GM12878 (cell line): ENCODE results near the gene LARP4. TPM values are rescaled to one million over a fixed set of nuclear protein-coding genes. Genes with fewer than 3 reads are reported as not detected.
A peak's percentile ranks its signal among the peaks of the same experiment; 100 is the strongest.

ENCODE experiments used
- ATAC-seq: fragments of 200-7000 bp; cut with Tn5 transposase; 3 replicates; pipeline ENCODE4 v1.9.1; 2020; ENCODE audit warnings: mild to moderate bottlenecking, moderate library complexity
- BruUV-seq: library from RNA; stranded (reverse); fragments of 400-500 nt; replicated peaks from 2 replicates; lab custom pipeline; 2021; lab: Mats Ljungman, UMichigan
- CTCF ChIA-PET: fragments of 300-600 bp; sonication (Branson Sonifier 250); formaldehyde crosslinking; extraction: SDS; loops from one replicate; lab custom pipeline; 2021; ENCODE audit warnings: inconsistent platforms; lab: Yijun Ruan, JAX
- POLR2A ChIA-PET: fragments of 350-600 bp; formaldehyde crosslinking; extraction: SDS; loops from one replicate; lab custom pipeline; 2021; ENCODE audit warnings: inconsistent platforms; lab: Charles Lee
- RAD21 ChIA-PET: fragments of 300-600 bp; sonication (Branson Sonifier 250); formaldehyde crosslinking; loops from one replicate; lab custom pipeline; 2023; ENCODE audit warnings: antibody characterized with exemption; ENCODE audit not compliant: unreplicated experiment; lab: Charles Lee
- SMC1A ChIA-PET: fragments of 300-600 bp; sonication (Branson Sonifier 250); formaldehyde crosslinking; loops from one replicate; lab custom pipeline; 2023; ENCODE audit not compliant: unreplicated experiment, uncharacterized antibody; lab: Charles Lee
- DNase-seq: peaks from one replicate; pipeline ENCODE4 v3.0.0-alpha.2; 2011; ENCODE audit warnings: low read depth, low spot score
- FAIRE-seq: peaks from 3 replicates; lab custom pipeline; 2011; peaks lifted over from hg19 to GRCh38; lab: Jason Lieb, UNC
- H2AFZ ChIP-seq: 2 replicates; pipeline ENCODE4 v1.6.0; 2011; ENCODE audit warnings: low read depth, low read length, control low read depth; ENCODE audit not compliant: control insufficient read depth
- H3K27ac ChIP-seq: 2 replicates; pipeline ENCODE4 v1.5.1; 2011; ENCODE audit warnings: control low read depth; ENCODE audit not compliant: control insufficient read depth, insufficient read depth
- H3K27me3 ChIP-seq, 2 experiments: replicated peaks in 1 of 2; 2 replicates each; pipeline versions ENCODE4 v1.6.0 to v1.6.1; 2011; ENCODE audit warnings: low read length in 1 of 2; ENCODE audit not compliant: control insufficient read depth in 2 of 2, insufficient read depth in 2 of 2
- H3K36me3 ChIP-seq, 2 experiments: 2 replicates each; pipeline ENCODE4 v1.5.1; 2011; ENCODE audit warnings: low read length in 1 of 2; ENCODE audit not compliant: control insufficient read depth in 2 of 2, insufficient read depth in 2 of 2
- H3K4me1 ChIP-seq: 2 replicates; pipeline ENCODE4 v1.6.1; 2011; ENCODE audit warnings: mild to moderate bottlenecking, low read length, moderate library complexity, mixed read lengths; ENCODE audit not compliant: control insufficient read depth, insufficient read depth
- H3K4me2 ChIP-seq: 2 replicates; pipeline ENCODE4 v1.6.0; 2011; ENCODE audit warnings: control low read depth; ENCODE audit not compliant: control insufficient read depth, insufficient read depth
- H3K4me3 ChIP-seq: fragments of 200-600 bp; sonication (generic); 2 replicates; pipeline ENCODE4 v1.5.1; 2016
- H3K79me2 ChIP-seq: 2 replicates; pipeline ENCODE4 v1.6.0; 2011; ENCODE audit warnings: low read length; ENCODE audit not compliant: control insufficient read depth, insufficient read depth
- H3K9ac ChIP-seq: 2 replicates; pipeline ENCODE4 v1.8.0; 2011; ENCODE audit warnings: low read length, control low read depth, mixed read lengths; ENCODE audit not compliant: control insufficient read depth, insufficient read depth
- H3K9me3 ChIP-seq: replicated peaks from 3 replicates; pipeline ENCODE4 v1.5.1; 2011; ENCODE audit warnings: mild to moderate bottlenecking, low read length; ENCODE audit not compliant: control insufficient read depth, insufficient read depth
- H4K20me1 ChIP-seq: 2 replicates; pipeline ENCODE4 v1.6.0; 2011; ENCODE audit not compliant: control insufficient read depth, insufficient read depth
- MEF2A ChIP-seq: IDR thresholded peaks from 2 replicates; pipeline ENCODE4 v1.6.1; 2011; ENCODE audit warnings: low read depth, mild to moderate bottlenecking, low read length, moderate library complexity; ENCODE audit not compliant: insufficient read depth
- MLLT1 ChIP-seq: fragments of 450-650 bp; IDR thresholded peaks from 2 replicates; pipeline ENCODE4 v1.6.1; 2016; ENCODE audit warnings: mild to moderate bottlenecking
- PRDM15 ChIP-seq: fragments of 450-650 bp; formaldehyde crosslinking; IDR thresholded peaks from 2 replicates; pipeline ENCODE4 v1.4.0; 2020; ENCODE audit warnings: mild to moderate bottlenecking, moderate library complexity
- REST ChIP-seq: IDR thresholded peaks from 2 replicates; pipeline ENCODE4 v1.6.1; 2012; ENCODE audit warnings: mild to moderate bottlenecking, low read depth, low read length
- SPI1 ChIP-seq: IDR thresholded peaks from 2 replicates; pipeline ENCODE4 v1.6.1; 2011; ENCODE audit warnings: low read depth, mild to moderate bottlenecking, low read length, moderate library complexity, borderline replicate concordance; ENCODE audit not compliant: insufficient read depth
- WGBS: methylation state at CpG from one replicate; pipeline ENCODE4 v1.1.6; 2016; ENCODE audit warnings: low lambda C conversion rate; ENCODE audit not compliant: insufficient replicate concordance, insufficient coverage; ENCODE audit errors: missing lambda C conversion rate; 5-methylcytosine and 5-hydroxymethylcytosine counted together
- in situ Hi-C: fragments of 300-500 bp; cut with MboI; formaldehyde crosslinking; loops from 9 replicates; pipeline ENCODE4 v1.14.3; 2018; ENCODE audit warnings: mixed read lengths
- intact Hi-C: fragments of 100-400 bp; cut with micrococcal nuclease; formaldehyde crosslinking; loops from one replicate; pipeline ENCODE4 v1.14.2; 2022; ENCODE audit not compliant: unreplicated experiment
- polyA plus RNA-seq, 11 experiments: library from polyadenylated mRNA; depleted of rRNA in 4 of 11; unstranded in 6 of 11; stranded (reverse) in 5 of 11; fragments of >200 nt; fragmentation: Nextera tagmentation in 4 of 11; fragmentation: Illumina TruSeq in 1 of 11; extraction: Ambion mirVana in 4 of 11; extraction: Trizol in 1 of 11; gene quantifications; 1 replicate in 1 of 11; 2 replicates in 10 of 11; pipeline versions ENCODE4 v1.2.1 to v1.2.3, GENCODE V29; 2011 to 2016; ENCODE audit warnings: inconsistent platforms in 2 of 11, missing spikeins in 2 of 11, low read depth in 1 of 11
- total RNA-seq, 4 experiments: library from RNA; depleted of rRNA in 3 of 4; stranded (reverse); fragments of >200 nt in 3 of 4; fragmentation: Illumina TruSeq in 1 of 4; extraction: Trizol in 1 of 4; gene quantifications; 2 replicates each; pipeline versions ENCODE4 v1.2.1 to v1.2.3, GENCODE V29; 2013 to 2021

The LARP4 gene
- total and polyA plus RNA-seq, 10 of the 15 experiments (the other 5 are each of a cell fraction or from before 2014, with no cell fraction given): 24.1 to 72.6 (median 35.6) TPM

- TF ChIP-seq REST: no peak
Observed at GRCh38 chr12:50519353-50519752, 118.7 kb downstream of the LARP4 start (continued).

- 0 out of 2 replicates have a peak, but pooled peaks have one; percentile 39 for TF ChIP-seq MEF2A
- no peak for TF ChIP-seq PRDM15 (CRISPR knock-in tag)
- TF ChIP-seq SPI1: 0 out of 2 replicates have a peak, but pooled peaks have one; percentile 16
- 0 out of 2 replicates have a peak, but pooled peaks have one; percentile 17 for TF ChIP-seq MLLT1
- ChIA-PET RAD21 (interaction anchor here (0.7 to 5.3 kb wide), 10 partner anchors 9 to 409 kb away, joined by 3 to 96 read pairs (median 3); partner anchors contain the start of genes COX14 and DIP2B), SMC1A (interaction anchor here (0.7 to 5.5 kb wide), 12 partner anchors 11 to 507 kb away, joined by 3 to 85 read pairs (median 4); no protein-coding TSS in a partner anchor), CTCF (interaction anchor here (0.7 to 7.5 kb wide), 8 partner anchors 8 to 459 kb away, joined by 3 to 86 read pairs (median 5); partner anchors contain the start of gene DIP2B), POLR2A (interaction anchor here (0.5 to 4.2 kb wide), 12 partner anchors 9 to 1123 kb away, joined by 3 to 58 read pairs (median 3); partner anchors contain the start of genes ATF1 and DIP2B)
- FAIRE-seq (peak; percentile 74), ATAC-seq (no peak), DNase-seq (no peak)
- no peaks in the 10 kb centered on the region; a peak in 1 of 4 replicates for H3K36me3 ChIP-seq
- H3K27ac ChIP-seq: peak overlapping the region; percentile 75
- peak overlapping the region; percentile 79 for H3K4me2 ChIP-seq
- in situ Hi-C loops (no loop called here), intact Hi-C loops (no loop called here)
- peaks cover 79% of the 10 kb centered on the region for H3K79me2 ChIP-seq
- peaks cover 43% of the 10 kb centered on the region for H3K4me1 ChIP-seq
- H3K4me3 ChIP-seq: peak overlapping the region; percentile 61
- 61% methylated on average over 7 of the region's 8 CpGs for WGBS
- no peaks in the 10 kb centered on the region for H4K20me1 ChIP-seq
- H3K27me3 ChIP-seq: no peaks in the 10 kb centered on the region
- peak overlapping the region; percentile 48; the same call in 1 of the 2 replicates for H3K9ac ChIP-seq
- peak overlapping the region; percentile 28; the same call in 1 of the 2 replicates for H2AFZ ChIP-seq
- H3K9me3 ChIP-seq: no peaks in the 10 kb centered on the region; the same call in 2 of the 3 replicates
- no TSS peak for BruUV-seq
Observed at GRCh38 chr12:50520416-50521207, 119.9 kb downstream of the LARP4 start.
